Measurements from ENCODE around the gene HUNK.

Gene HUNK

GRCh38 chr21:31992391-31992790, 119.6 kb downstream of the HUNK start:
- no peak for TF ChIP-seq FOXP2 (optimal IDR thresholded peaks at IDR 0.05; ENCODE audit: borderline replicate concordance, extremely low read depth, extremely low read length, insufficient read depth)
- no peak for TF ChIP-seq REST (IDR thresholded peaks at IDR 0.05; ENCODE audit: insufficient read depth in 1 of 2, low read depth in 2 of 2, low read length in 2 of 2)
- TF ChIP-seq TAF1 (IDR thresholded peaks at IDR 0.05; ENCODE audit: borderline replicate concordance, insufficient read depth, low read length): no peak
- TF ChIP-seq POLR2AphosphoS5 (IDR thresholded peaks at IDR 0.05; ENCODE audit: low read depth, low read length): no peak
- no peak for TF ChIP-seq SIN3A (IDR thresholded peaks at IDR 0.05; ENCODE audit: borderline replicate concordance, insufficient read depth, low read length)

GRCh38 chr21:31993826-31994825, 121.3 kb downstream of the HUNK start:
- no peak for TF ChIP-seq TAF1 (IDR thresholded peaks at IDR 0.05; ENCODE audit: borderline replicate concordance, insufficient read depth, low read length)
- TF ChIP-seq SIN3A (IDR thresholded peaks at IDR 0.05; ENCODE audit: borderline replicate concordance, insufficient read depth, low read length): no peak
- TF ChIP-seq POLR2AphosphoS5 (IDR thresholded peaks at IDR 0.05; ENCODE audit: low read depth, low read length): no peak
- no peak for TF ChIP-seq FOXP2 (optimal IDR thresholded peaks at IDR 0.05; ENCODE audit: borderline replicate concordance, extremely low read depth, extremely low read length, insufficient read depth)
- TF ChIP-seq REST (IDR thresholded peaks at IDR 0.05; ENCODE audit: insufficient read depth in 1 of 2, low read depth in 2 of 2, low read length in 2 of 2): no peak

- TF ChIP-seq FOXP2 (optimal IDR thresholded peaks at IDR 0.05; ENCODE audit: borderline replicate concordance, extremely low read depth, extremely low read length, insufficient read depth): no peak
- TF ChIP-seq POLR2AphosphoS5 (IDR thresholded peaks at IDR 0.05; ENCODE audit: low read depth, low read length): no peak
- TF ChIP-seq SIN3A (IDR thresholded peaks at IDR 0.05; ENCODE audit: borderline replicate concordance, insufficient read depth, low read length): no peak
- TF ChIP-seq REST (IDR thresholded peaks at IDR 0.05; ENCODE audit: insufficient read depth in 1 of 2, low read depth in 2 of 2, low read length in 2 of 2): no peak
- no peak for TF ChIP-seq TAF1 (IDR thresholded peaks at IDR 0.05; ENCODE audit: borderline replicate concordance, insufficient read depth, low read length)
Observed at GRCh38 chr21:31997191-31997590, 124.4 kb downstream of the HUNK start.

- TF ChIP-seq REST (IDR thresholded peaks at IDR 0.05; ENCODE audit: insufficient read depth in 1 of 2, low read depth in 2 of 2, low read length in 2 of 2) (no peak), POLR2AphosphoS5 (IDR thresholded peaks at IDR 0.05; ENCODE audit: low read depth, low read length) (no peak), FOXP2 (optimal IDR thresholded peaks at IDR 0.05; ENCODE audit: borderline replicate concordance, extremely low read depth, extremely low read length, insufficient read depth) (no peak), TAF1 (IDR thresholded peaks at IDR 0.05; ENCODE audit: borderline replicate concordance, insufficient read depth, low read length) (no peak), SIN3A (IDR thresholded peaks at IDR 0.05; ENCODE audit: borderline replicate concordance, insufficient read depth, low read length) (no peak)
Observed at GRCh38 chr21:31999810-32000468, 127.1 kb downstream of the HUNK start.
